Measurements from ENCODE around the gene AGAP5.
"Not testable (repeated sequence)": the region's sequence is repeated elsewhere in the genome, so short reads cannot be mapped to it uniquely, and the experiment has no call there.

GRCh38 chr10:73665581-73665980 is 32.3 kb downstream of the AGAP5 start:
- TF ChIP-seq CTCF, POLR2A (IDR thresholded peaks at IDR 0.05): not testable (repeated sequence)
